Measurements from ENCODE around the gene CCDC88B.

DNA sequence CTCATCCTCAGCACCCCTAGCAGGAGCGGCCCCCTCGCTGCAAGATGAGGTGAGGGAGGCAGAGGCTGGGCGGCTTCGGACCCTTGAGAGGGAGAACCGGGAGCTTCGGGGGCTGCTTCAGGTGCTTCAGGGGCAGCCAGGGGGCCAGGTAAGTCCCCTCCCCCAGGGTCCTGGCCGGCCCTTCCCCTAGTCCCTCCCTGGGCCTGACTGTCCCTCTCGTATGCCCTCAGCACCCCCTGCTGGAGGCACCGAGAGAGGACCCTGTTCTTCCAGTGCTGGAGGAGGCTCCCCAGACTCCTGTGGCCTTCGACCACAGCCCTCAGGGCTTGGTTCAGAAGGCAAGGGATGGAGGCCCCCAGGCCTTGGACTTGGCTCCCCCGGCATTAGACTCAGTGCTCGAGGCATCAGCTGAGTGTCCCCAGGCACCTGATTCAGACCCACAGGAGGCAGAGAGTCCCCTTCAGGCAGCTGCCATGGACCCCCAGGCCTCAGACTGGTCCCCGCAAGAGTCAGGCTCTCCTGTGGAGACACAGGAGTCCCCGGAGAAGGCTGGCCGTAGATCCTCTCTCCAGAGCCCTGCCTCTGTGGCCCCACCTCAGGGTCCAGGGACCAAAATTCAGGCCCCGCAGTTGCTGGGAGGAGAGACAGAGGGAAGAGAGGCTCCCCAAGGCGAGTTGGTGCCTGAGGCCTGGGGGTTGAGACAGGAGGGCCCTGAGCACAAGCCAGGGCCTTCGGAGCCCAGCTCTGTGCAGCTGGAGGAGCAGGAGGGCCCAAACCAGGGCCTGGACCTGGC lies 4.0 kb downstream of the CCDC88B start:
- TF ChIP-seq, protein P1, sequence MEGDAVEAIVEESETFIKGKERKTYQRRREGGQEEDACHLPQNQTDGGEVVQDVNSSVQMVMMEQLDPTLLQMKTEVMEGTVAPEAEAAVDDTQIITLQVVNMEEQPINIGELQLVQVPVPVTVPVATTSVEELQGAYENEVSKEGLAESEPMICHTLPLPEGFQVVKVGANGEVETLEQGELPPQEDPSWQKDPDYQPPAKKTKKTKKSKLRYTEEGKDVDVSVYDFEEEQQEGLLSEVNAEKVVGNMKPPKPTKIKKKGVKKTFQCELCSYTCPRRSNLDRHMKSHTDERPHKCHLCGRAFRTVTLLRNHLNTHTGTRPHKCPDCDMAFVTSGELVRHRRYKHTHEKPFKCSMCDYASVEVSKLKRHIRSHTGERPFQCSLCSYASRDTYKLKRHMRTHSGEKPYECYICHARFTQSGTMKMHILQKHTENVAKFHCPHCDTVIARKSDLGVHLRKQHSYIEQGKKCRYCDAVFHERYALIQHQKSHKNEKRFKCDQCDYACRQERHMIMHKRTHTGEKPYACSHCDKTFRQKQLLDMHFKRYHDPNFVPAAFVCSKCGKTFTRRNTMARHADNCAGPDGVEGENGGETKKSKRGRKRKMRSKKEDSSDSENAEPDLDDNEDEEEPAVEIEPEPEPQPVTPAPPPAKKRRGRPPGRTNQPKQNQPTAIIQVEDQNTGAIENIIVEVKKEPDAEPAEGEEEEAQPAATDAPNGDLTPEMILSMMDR (IDR thresholded peaks at IDR 0.05 in 4 of 5, conservative IDR thresholded peaks at IDR 0.05 in 1 of 5): peak in 3 of 5 experiments; percentile 20 to 40 (median 32)
- TF ChIP-seq POLR2A (IDR thresholded peaks at IDR 0.05): no peak
